Small intestine (tissue), 7 donors: Measurements from ENCODE around the gene SEC16B. TPM values are rescaled to one million over a fixed set of nuclear protein-coding genes. Genes with fewer than 3 reads are reported as not detected.

Experiments
- DNase-seq, 2 donors: peaks; one replicate each; pipeline versions ENCODE4 v3.0.0 to v3.0.0-alpha.2; 2013
- FAIRE-seq: peaks from 2 replicates; lab custom pipeline; 2012; peaks lifted over from hg19 to GRCh38; lab: Jason Lieb, UNC
- H3K27ac ChIP-seq, 3 donors: one replicate each; pipeline ENCODE4 v1.5.1; 2013; ENCODE audit warnings: low read length in 2 of 3, mild to moderate bottlenecking in 2 of 3, control low read depth in 1 of 3, inconsistent platforms in 1 of 3, low read depth in 1 of 3, moderate library complexity in 1 of 3
- H3K27me3 ChIP-seq, 3 donors: one replicate each; pipeline ENCODE4 v1.6.1; 2013; ENCODE audit warnings: low read length in 3 of 3, inconsistent platforms in 1 of 3; ENCODE audit not compliant: control insufficient read depth in 3 of 3, insufficient read depth in 3 of 3
- H3K36me3 ChIP-seq, 3 donors: one replicate each; pipeline ENCODE4 v1.6.1; 2013; ENCODE audit warnings: low read length in 3 of 3, inconsistent platforms in 1 of 3, low read depth in 1 of 3, mild to moderate bottlenecking in 1 of 3, moderate library complexity in 1 of 3; ENCODE audit not compliant: control insufficient read depth in 3 of 3, insufficient read depth in 2 of 3
- H3K4me1 ChIP-seq, 3 donors: one replicate each; pipeline ENCODE4 v1.6.1; 2013; ENCODE audit warnings: low read length in 2 of 3, inconsistent platforms in 1 of 3, low read depth in 1 of 3, mild to moderate bottlenecking in 1 of 3, moderate library complexity in 1 of 3; ENCODE audit not compliant: control insufficient read depth in 3 of 3, insufficient read depth in 2 of 3
- H3K4me3 ChIP-seq, 3 donors: one replicate each; pipeline ENCODE4 v1.5.1; 2013; ENCODE audit warnings: low read length in 3 of 3, control low read depth in 1 of 3, inconsistent platforms in 1 of 3, low read depth in 1 of 3, mild to moderate bottlenecking in 1 of 3, moderate library complexity in 1 of 3
- H3K9me3 ChIP-seq, 2 donors: one replicate each; pipeline ENCODE4 v1.6.1; 2013; ENCODE audit warnings: low read depth in 1 of 2, low read length in 1 of 2; ENCODE audit not compliant: control insufficient read depth in 2 of 2, insufficient read depth in 1 of 2
- WGBS, 3 donors: extraction: QIAGEN DNeasy Blood & Tissue Kit; methylation state at CpG; one replicate each; pipeline ENCODE4 v1.1.7; 2013; 5-methylcytosine and 5-hydroxymethylcytosine counted together
- polyA plus RNA-seq, 4 donors: library from polyadenylated mRNA; stranded (reverse) in 3 of 4; unstranded in 1 of 4; fragments of 200-250 nt in 3 of 4; fragments of 120-200 nt in 1 of 4; gene quantifications; one replicate each; pipeline versions ENCODE4 v1.2.1 to v1.2.3, GENCODE V29; 2013
- donor health status: healthy with polysubstance abuse.
- donor health status: control.
- donor health status: control.
- donor health status: Bipolar disorder and iron deficiency.
- donor health status: healthy.

Gene SEC16B
- polyA plus RNA-seq, 4 donors: 10.2 to 68.0 (median 32.4) TPM

DNA sequence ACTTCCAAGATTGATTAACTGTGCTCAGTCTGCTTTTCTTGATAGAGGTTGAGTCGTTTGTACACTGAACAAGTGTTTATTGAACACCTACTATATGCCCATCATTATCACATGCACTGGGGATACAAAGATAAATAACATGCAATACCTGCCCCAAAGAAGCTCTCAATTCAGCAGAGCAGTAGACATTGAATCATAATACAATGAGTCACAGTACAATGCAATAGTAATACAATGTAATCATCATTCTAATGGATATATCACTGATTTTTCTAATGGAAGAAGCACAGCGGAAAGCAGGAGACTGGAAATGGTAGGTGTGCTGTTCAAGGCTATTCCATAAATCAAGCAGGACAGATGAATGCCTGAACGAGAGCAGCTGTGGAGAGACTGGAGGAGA, 3.7 kb upstream of the SEC16B start:
- Histone ChIP-seq H3K27ac (no peak overlapping the region), H3K36me3 (peaks cover 0 to 7% (median 0%) of the 10 kb centered on the region in 3 donors), H3K27me3 (no peaks in the 10 kb centered on the region), H3K9me3 (no peaks in the 10 kb centered on the region), H3K4me1 (peaks cover 0 to 16% (median 0%) of the 10 kb centered on the region in 3 donors), H3K4me3 (no peak overlapping the region)
- FAIRE-seq (no peak), DNase-seq (no peak)
- 73 to 86% (median 83%) methylated on average over 3 of the region's 3 CpGs for WGBS, 3 donors

GRCh38 chr1:177969109-177969508, 749 bp downstream of the SEC16B start:
- FAIRE-seq (no peak), DNase-seq (peak; percentile 86)
- 12 to 54% (median 35%) methylated on average over 5 of the region's 5 CpGs for WGBS, 3 donors
- H3K9me3 ChIP-seq: no peaks in the 10 kb centered on the region
- H3K36me3 ChIP-seq: peaks cover 0 to 15% (median 4%) of the 10 kb centered on the region in 3 donors
- H3K4me1 ChIP-seq: peaks cover 0 to 21% (median 0%) of the 10 kb centered on the region in 3 donors
- no peaks in the 10 kb centered on the region for H3K27me3 ChIP-seq
- peak overlapping the region; percentile 89 to 99 (median 92) for H3K27ac ChIP-seq
- peak overlapping the region in 2 of 3 donors; percentile 30 to 45 for H3K4me3 ChIP-seq

- H3K4me3 ChIP-seq: no peak overlapping the region
- H3K9me3 ChIP-seq: no peaks in the 10 kb centered on the region
- H3K4me1 ChIP-seq: peaks cover 0 to 21% (median 0%) of the 10 kb centered on the region in 3 donors
- DNase-seq (no peak), FAIRE-seq (no peak)
- peaks cover 2 to 30% (median 4%) of the 10 kb centered on the region in 3 donors for H3K36me3 ChIP-seq
- 40 to 65% (median 47%) methylated on average over 2 of the region's 2 CpGs for WGBS, 3 donors
- H3K27ac ChIP-seq: no peak overlapping the region
- H3K27me3 ChIP-seq: no peaks in the 10 kb centered on the region
These were observed 3.7 kb downstream of the SEC16B start for GRCh38 chr1:177966199-177966598.

GRCh38 chr1:177965293-177965692, 4.6 kb downstream of the SEC16B start:
- Histone ChIP-seq H3K4me1 (peaks cover 0 to 15% (median 0%) of the 10 kb centered on the region in 3 donors), H3K36me3 (peaks cover 2 to 35% (median 6%) of the 10 kb centered on the region in 3 donors), H3K4me3 (no peak overlapping the region), H3K27ac (no peak overlapping the region), H3K27me3 (no peaks in the 10 kb centered on the region), H3K9me3 (no peaks in the 10 kb centered on the region)
- 61 to 87% (median 62%) methylated on average over 4 of the region's 4 CpGs for WGBS, 3 donors
- peak in 1 of 2 donors; percentile 31 for DNase-seq
- no peak for FAIRE-seq

- H3K9me3 ChIP-seq: no peaks in the 10 kb centered on the region
- no peak overlapping the region for H3K27ac ChIP-seq
- H3K4me3 ChIP-seq: no peak overlapping the region
- H3K36me3 ChIP-seq: peaks cover 3 to 36% (median 6%) of the 10 kb centered on the region in 3 donors
- FAIRE-seq: no peak
- 77 to 93% (median 87%) methylated on average over 5 of the region's 5 CpGs for WGBS, 3 donors
- no peaks in the 10 kb centered on the region for H3K27me3 ChIP-seq
- peaks cover 0 to 11% (median 0%) of the 10 kb centered on the region in 3 donors for H3K4me1 ChIP-seq
- no peak for DNase-seq
These were observed 5.5 kb downstream of the SEC16B start for GRCh38 chr1:177964336-177964735.

- Histone ChIP-seq H3K9me3 (no peaks in the 10 kb centered on the region), H3K27ac (no peak overlapping the region), H3K27me3 (no peaks in the 10 kb centered on the region), H3K36me3 (peaks cover 2 to 41% (median 6%) of the 10 kb centered on the region in 3 donors), H3K4me1 (peaks cover 0 to 5% (median 0%) of the 10 kb centered on the region in 3 donors), H3K4me3 (no peak overlapping the region)
- DNase-seq: no peak
- FAIRE-seq: no peak
- 58 to 96% (median 86%) methylated on average over 3 of the region's 3 CpGs for WGBS, 3 donors
These were observed 8.8 kb downstream of the SEC16B start for GRCh38 chr1:177960939-177961622.

DNA sequence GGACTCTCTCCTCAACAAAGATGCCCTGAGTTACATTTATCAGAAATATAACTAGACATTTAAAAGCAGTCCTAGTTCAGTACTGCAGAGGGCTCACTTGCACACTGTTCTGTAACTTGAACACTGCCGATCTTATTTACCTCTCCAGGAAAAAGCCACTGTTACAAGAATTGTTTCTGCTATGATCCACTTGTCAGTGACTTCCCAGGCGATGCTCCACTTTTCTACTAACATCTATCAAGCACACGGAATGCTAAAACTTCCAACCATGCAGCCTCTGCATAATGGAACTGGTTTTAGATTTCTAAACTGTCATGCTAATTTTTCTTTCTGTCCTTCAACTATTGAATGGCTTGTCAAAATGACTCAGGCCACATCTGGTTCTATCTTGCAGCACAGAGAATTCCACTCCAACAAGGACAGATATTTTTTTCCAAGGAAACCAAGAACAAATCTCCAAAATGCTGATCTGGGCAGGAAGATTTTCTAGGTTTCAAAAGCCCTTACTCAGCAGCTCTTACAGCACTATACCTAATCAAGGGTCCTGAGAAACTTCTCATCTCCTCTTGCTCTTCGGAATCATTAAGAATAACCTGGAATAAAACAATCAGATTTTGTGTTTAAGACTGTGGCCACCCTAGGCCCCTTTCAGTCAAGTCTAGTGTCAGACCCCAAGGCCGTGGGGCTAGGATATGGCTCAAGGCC, 9.9 kb downstream of the SEC16B start:
- H3K9me3 ChIP-seq: no peaks in the 10 kb centered on the region
- DNase-seq (peak; percentile 34 to 38), FAIRE-seq (no peak)
- H3K4me3 ChIP-seq: no peak overlapping the region
- WGBS, 3 donors: 60 to 65% (median 64%) methylated on average over 5 of the region's 5 CpGs
- no peaks in the 10 kb centered on the region for H3K4me1 ChIP-seq
- no peak overlapping the region for H3K27ac ChIP-seq
- peaks cover 2 to 40% (median 6%) of the 10 kb centered on the region in 3 donors for H3K36me3 ChIP-seq
- H3K27me3 ChIP-seq: no peaks in the 10 kb centered on the region

DNA sequence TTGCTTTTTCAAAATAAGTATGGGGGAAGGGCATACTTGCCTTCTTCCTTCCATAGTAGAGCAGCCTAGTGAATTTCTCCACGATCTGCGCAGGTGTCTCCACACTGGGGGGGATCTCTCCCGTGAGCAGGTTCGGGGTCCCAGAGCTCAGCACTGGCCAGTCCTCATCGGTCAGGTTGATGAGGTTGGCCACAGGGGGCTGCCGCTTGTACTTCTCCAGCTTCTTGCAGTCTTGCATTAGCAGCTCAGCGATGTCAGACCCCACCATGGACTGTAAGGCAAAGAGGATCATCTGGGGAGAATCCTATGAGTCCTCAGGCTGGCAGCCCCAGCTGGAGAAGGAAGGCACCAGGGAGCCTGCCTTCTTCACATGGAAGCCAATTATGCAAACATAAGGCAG, 11.8 kb downstream of the SEC16B start:
- WGBS, 3 donors: 89 to 94% (median 94%) methylated on average over 7 of the region's 7 CpGs
- no peaks in the 10 kb centered on the region for H3K9me3 ChIP-seq
- H3K4me1 ChIP-seq: no peaks in the 10 kb centered on the region
- H3K4me3 ChIP-seq: no peak overlapping the region
- peaks cover 2 to 39% (median 13%) of the 10 kb centered on the region in 3 donors for H3K36me3 ChIP-seq
- DNase-seq (no peak), FAIRE-seq (no peak)
- no peaks in the 10 kb centered on the region for H3K27me3 ChIP-seq
- H3K27ac ChIP-seq: no peak overlapping the region
